Fibroblast of mammary gland (primary cell): ENCODE measurements around the gene RUFY4.

Experiments used
- DNase-seq: peaks from one replicate; pipeline ENCODE4 v3.0.0-alpha.2; 2010; ENCODE audit warnings: low read depth
- H3K4me3 ChIP-seq: 2 replicates; pipeline ENCODE4 v1.5.1; 2011; ENCODE audit warnings: low read depth, mild to moderate bottlenecking, low read length, moderate library complexity; ENCODE audit not compliant: control insufficient read depth
- CTCF ChIP-seq: conservative IDR thresholded peaks from 2 replicates; pipeline ENCODE4 v1.5.1; 2011; ENCODE audit warnings: low read depth, low read length, inconsistent platforms; ENCODE audit not compliant: control insufficient read depth, insufficient read depth

Gene RUFY4

DNA sequence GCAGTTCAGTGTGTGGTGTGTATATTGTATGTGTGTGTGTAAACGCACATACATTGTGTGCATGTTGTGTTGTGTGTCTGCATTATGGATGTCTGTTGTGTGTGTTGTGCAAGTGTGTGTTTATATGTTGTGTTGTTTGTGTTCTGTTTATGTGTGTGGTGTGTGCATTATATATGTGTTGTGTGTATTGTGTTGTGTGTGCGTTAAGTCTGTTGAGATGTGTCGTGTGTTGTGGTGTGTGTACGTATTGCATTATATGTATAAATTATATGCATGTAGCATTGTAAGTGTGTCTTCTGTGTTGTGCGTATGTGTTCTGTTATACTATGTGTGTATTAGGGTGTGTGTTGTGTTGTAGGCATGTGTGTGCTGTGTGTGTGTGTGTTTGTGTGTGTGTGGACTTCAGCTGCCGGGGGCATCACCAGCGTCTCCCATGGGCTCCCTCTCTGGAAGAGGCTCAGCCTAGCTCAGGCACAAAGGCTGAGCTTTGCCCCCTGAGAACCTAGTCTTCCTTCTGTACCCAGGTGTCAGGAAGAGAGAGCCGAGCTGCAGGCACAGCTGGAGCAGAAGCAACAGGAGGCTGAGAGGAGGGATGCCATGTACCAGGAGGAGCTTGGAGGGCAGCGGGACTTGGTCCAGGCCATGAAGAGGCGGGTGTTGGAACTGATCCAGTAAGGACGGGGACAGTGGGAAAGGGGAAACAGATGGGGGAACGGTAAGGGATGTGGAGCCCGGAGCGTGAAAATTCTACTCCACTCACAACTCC lies 13.7 kb downstream of the RUFY4 start:
- DNase-seq = no peak
- H3K4me3 ChIP-seq = no peak overlapping the region
- no peak for TF ChIP-seq CTCF

GRCh38 chr2:218083352-218083676 lies 14.3 kb downstream of the RUFY4 start:
- no peak for TF ChIP-seq CTCF
- no peak for DNase-seq

GRCh38 chr2:218086478-218086877 lies 17.4 kb downstream of the RUFY4 start:
- no peak for TF ChIP-seq CTCF
- H3K4me3 ChIP-seq = no peak overlapping the region
- DNase-seq = no peak

More at GRCh38 chr2:218083352-218083676, 14.3 kb downstream of the RUFY4 start:
- no peak overlapping the region for H3K4me3 ChIP-seq

- no peak for DNase-seq
- no peak for TF ChIP-seq CTCF
- H3K4me3 ChIP-seq = no peak overlapping the region
These were observed 20.2 kb downstream of the RUFY4 start for GRCh38 chr2:218089259-218089658.

- TF ChIP-seq CTCF = no peak
- no peak for DNase-seq
- H3K4me3 ChIP-seq = no peak overlapping the region
These were observed 22.7 kb downstream of the RUFY4 start for GRCh38 chr2:218091746-218092145.

- no peak overlapping the region for H3K4me3 ChIP-seq
- no peak for DNase-seq
- peak; percentile 16 for TF ChIP-seq CTCF
These were observed 24.8 kb downstream of the RUFY4 start for GRCh38 chr2:218093879-218094278.
